Hematopoietic multipotent progenitor cell treated with erythropoietin and hydrocortisone succinate and interleukin-3 and kit ligand, for 6 days (in vitro differentiated cells): ENCODE results near the gene FAM156B.
"Not testable (repeated sequence)": the region's sequence is repeated elsewhere in the genome, so short reads cannot be mapped to it uniquely, and the experiment has no call there.

ENCODE experiments used
- DNase-seq: peaks from one replicate; pipeline ENCODE4 v3.0.0-alpha.2; 2015

The FAM156B gene

DNA sequence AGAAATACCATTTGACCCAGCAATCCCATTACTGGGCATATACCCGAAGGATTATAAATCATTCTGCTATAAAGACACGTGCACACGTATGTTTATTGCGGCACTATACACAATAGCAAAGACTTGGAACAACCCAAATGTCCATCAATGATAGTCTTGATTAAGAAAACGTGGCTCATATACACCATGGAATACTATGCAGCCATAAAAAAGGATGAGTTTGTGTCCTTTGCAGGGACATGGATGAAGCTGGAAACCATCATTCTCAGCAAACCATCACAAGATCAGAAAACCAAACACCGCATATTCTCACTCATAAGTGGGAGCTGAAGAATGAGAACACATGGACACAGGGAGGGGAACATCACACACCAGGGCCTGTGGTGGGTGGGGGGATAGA lies 33.1 kb downstream of the FAM156B start:
- not testable (repeated sequence) for DNase-seq

DNA sequence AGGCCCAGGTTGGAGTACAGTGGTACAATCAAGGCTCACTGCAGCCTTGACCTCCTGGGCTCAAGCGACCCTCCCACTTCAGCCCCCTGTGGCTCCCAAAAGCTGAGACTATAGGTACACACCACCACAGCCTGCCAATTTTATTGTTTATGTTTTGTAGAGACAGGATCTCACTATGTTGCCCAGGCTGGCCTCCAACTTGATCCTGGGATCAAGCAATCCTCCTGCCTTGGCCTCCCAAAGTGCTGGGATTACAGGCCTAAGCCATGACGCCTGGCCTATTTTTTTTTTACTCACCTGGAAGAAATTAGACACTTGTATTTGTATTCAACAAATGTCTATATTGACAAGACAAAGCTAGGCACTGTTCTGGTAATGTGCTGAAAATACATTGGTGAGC lies 36.1 kb downstream of the FAM156B start:
- DNase-seq = no peak

DNA sequence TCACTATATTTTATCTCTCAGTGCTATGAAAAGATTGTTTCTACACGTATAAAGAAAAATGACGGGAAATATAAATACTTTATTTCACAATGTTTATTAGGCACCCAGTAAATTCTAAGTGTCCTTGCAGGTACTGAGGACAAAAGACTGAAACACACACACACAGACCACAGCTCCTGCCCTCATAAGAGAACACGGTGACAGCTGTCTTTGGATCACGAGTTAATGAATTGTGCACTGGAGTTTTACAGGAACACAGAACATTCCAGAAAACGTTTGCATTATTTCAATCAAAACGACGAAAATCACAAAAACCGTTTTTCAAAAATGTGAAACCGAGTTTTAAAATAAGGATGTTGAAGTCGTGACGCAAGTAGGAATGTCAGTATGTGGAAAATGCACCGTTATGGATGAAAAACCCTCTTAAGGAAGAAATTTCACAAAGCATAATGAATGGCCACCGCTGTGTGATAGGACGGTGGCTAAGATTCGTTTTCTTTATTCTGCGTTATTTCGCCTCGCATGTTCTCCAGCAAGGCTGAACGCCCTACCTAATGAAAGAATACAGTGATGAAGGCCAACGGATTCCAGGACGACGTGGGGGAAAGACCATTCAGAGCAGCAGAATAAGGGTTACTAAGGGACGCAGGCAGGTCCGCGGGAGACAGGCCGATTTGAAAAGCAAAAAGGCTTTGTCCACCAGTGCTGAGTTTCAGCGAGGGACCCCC lies 37.0 kb downstream of the FAM156B start:
- DNase-seq = peak; percentile 9

DNA sequence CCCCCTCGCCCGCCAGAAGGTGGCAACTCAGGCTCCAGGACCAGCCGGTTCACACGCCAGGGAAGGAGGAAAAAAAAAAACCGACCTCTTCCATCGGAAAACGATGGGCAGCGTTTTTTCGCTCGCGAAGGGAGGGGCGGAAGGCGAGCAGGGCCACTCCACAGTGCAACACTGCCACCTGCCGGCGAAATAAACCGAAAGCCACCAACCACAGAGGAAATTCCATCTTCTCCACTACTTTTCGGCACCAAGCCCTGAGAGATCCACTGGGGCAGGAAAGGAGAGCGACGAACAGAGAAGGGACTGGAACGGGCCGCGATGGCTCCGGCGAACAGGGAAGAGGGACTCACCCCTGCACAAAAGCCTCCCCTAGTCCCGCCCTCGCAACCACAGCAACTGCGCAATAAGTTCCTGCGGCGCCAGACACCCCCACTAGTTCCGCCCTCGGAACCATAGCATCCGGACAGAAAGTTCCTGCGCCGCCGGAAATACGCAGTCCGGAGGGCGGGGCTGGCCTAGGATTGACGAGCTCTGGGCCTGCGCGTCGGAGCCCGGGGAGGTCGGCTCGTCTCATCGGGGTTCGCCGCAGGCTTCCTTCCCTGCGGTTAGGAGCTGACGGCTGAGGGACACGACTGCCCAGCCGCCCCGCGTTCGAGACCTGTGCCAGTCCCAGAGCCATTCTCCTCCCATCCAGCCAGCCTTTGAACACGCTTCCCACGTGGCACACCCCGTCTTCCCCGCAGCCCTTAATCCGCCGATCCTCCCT lies 37.8 kb downstream of the FAM156B start:
- DNase-seq = peak; percentile 94

DNA sequence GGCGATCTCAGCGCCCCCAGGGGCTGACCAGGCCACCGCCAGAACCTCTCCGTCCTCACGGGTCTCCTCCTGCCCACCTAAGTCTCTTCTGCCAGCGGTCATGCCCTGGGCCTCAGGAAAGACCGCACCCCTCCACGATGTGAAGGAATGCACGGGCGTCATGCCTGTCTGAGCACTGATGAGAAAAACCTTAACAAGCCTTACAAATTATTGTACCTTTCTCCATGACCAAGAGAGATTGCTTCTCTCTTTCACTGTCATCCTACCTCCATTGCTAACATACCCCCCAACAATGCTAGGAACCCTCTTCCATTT lies 38.3 kb downstream of the FAM156B start:
- not testable (repeated sequence) for DNase-seq

DNA sequence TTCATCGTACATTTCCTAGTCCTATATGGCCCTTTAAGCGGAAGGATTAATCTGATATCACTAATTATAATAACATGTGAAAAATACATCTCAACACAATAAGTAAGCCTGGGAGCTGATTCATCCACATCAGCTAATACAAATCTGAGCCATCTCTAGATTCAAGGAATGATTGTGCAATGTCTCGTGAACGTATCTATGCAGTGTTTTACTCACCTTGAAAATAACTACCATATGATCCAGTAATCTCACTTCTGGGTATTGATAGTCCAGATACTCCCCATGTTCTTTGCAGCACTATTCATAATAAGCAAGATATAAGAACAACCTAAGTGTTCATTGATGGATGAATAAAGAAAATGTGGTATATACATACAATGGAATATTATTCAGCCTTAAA lies 43.6 kb downstream of the FAM156B start:
- not testable (repeated sequence) for DNase-seq

DNA sequence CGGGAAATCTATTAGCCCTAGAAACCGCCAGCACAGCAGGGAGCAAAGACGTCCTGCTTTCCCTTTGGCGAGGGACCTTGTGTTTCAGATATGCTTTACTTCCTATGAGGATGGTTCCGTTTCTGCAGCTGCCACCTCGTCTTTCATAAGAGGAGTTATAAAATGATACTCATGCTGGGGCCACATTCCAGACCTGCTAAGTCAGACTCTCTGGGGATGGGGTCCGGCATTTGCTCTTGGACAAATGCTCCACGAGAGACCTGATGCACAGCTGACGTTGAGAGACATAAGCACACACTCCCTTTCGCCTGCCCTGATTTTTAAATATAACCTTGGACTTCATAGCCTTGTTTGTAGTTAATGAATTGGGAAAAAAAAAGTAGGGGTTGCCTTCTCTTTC lies 44.6 kb downstream of the FAM156B start:
- DNase-seq = not testable (repeated sequence)

DNA sequence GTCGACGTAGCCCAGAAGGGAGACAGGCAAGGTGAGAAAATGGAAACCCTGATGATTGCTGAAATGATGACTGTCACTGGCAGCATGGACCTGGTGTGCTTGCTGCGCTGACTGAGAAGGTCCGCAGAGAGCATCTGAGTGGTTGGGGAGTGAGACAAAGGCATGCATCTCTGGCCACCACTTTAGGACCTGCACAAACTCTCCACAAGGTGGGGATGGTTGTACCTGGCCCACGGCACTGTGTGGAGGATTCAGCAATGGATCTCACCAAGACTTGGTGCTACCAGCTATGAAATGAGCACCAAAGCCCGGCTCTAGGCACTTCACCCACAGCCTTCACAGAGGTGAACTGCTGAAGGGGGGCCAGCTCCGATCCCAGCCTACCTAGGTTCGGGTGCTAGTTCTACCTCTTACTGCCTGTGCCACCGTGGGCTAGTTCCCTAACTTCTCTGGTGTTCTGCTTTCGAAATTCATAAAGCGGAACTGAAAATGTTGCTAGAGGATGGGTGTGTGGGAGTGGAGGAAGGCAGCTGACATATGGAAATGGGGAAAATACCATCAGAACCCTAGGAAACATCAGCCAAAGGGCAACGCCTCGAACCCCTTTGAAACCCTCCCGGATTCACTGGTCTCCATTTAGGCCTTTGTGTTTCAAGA lies 48.8 kb downstream of the FAM156B start:
- not testable (repeated sequence) for DNase-seq

DNA sequence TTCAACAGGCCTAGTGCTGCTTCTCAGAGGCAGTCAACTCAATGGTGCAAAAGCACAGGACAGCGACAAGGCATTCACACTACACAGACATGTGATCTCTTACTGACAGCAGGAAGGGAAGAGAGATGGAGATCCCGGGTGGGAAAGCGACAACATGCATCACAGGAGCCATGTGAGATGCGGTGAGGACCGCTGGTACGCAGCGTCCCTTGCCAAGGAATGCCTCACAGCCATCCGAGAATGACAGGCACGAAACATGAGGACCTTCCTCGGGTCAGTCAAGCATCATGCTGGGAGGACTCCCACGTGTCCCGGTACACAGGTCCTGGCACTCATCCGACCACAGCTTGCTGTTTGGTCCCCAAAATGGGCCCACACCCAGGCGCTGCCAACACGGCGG lies 50.4 kb downstream of the FAM156B start:
- not testable (repeated sequence) for DNase-seq

DNA sequence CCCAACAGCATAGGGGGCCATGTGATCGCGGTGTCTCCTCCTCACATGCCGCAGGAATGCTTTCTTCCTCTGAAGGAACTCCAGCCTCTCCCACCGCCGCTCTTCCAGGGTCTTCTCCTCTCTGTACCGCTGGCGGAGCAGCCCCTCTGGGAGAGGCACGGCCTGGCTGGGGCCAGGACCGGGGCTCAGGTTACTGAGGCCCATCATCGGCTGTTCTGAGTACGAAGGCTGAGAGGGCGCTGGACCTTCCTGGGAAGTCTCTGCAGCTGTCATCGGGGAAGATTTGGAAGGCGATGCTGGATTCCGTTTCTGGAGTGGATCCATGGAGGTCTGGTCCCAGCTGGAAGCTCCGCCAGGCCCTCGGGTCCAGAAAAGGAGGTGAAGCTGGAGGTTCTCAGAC lies 51.1 kb downstream of the FAM156B start:
- not testable (repeated sequence) for DNase-seq

DNA sequence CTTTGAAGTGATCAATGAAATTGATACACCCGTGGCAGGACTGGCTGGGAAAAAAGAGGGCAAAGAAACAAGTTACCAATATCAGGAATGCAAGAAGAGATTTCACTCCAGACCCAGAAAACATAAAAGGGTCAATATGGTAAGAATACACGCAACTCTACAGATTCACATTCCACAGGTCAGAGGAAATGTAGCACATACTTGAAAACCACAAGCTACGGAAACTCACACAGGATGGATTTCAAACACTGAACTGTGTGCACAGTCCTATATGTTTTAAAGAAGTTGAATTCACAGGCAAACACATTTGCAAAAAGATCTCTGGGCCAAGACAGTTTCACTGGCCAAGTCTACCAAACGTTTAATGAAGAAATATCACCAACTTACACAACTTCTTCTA lies 52.2 kb downstream of the FAM156B start:
- not testable (repeated sequence) for DNase-seq

DNA sequence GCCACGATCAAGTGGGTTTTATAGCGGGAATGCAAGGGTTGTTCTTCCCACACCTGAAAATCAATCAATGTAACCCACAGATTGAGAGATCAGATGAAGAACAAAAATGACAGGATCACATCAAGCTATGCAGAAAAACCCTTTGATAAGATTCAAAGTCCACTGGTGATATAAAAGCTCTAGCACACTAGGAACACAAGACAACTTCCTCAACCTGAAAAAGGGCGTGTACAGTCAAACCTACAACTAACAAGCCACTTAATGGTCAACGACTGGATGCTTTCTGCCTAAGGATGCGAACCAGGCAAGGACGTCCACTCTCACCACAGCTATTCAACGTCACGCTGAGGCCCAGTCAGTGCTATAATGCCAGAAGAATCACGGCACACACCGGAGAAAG lies 52.8 kb downstream of the FAM156B start:
- DNase-seq = not testable (repeated sequence)
